ENCODE measurements around the gene SND1.
"Not testable (repeated sequence)": the region's sequence is repeated elsewhere in the genome, so short reads cannot be mapped to it uniquely, and the experiment has no call there.

SND1 gene

GRCh38 chr7:128091106-128091505, 439.1 kb downstream of the SND1 start:
- no peak for DNase-seq

GRCh38 chr7:128092221-128092620, 440.2 kb downstream of the SND1 start:
- no peak for DNase-seq

- no peak for DNase-seq
These were observed 441.9 kb downstream of the SND1 start for GRCh38 chr7:128093614-128094570.

- DNase-seq, result no peak
These were observed 442.7 kb downstream of the SND1 start for GRCh38 chr7:128094686-128095085.

- no peak for DNase-seq
These were observed 445.3 kb downstream of the SND1 start for GRCh38 chr7:128097211-128097731.

- DNase-seq, result no peak
These were observed 446.6 kb downstream of the SND1 start for GRCh38 chr7:128098629-128099028.

- no peak for DNase-seq
These were observed 447.2 kb downstream of the SND1 start for GRCh38 chr7:128099204-128099671.

- DNase-seq, result no peak
These were observed 448.4 kb downstream of the SND1 start for GRCh38 chr7:128100225-128100948.

GRCh38 chr7:128100949-128101713, 449.1 kb downstream of the SND1 start:
- DNase-seq, result no peak

- DNase-seq, result no peak
These were observed 450.7 kb downstream of the SND1 start for GRCh38 chr7:128102490-128103291.

GRCh38 chr7:128103498-128104107, 451.6 kb downstream of the SND1 start:
- no peak for DNase-seq

- no peak for DNase-seq
These were observed 452.2 kb downstream of the SND1 start for GRCh38 chr7:128104108-128104742.

GRCh38 chr7:128105228-128106022, 453.4 kb downstream of the SND1 start:
- no peak for DNase-seq

- DNase-seq, result no peak
These were observed 454.8 kb downstream of the SND1 start for GRCh38 chr7:128106821-128107220.

GRCh38 chr7:128107516-128107915, 455.5 kb downstream of the SND1 start:
- not testable (repeated sequence) for DNase-seq

- DNase-seq, result no peak
These were observed 456.1 kb downstream of the SND1 start for GRCh38 chr7:128108129-128108528.

- DNase-seq, result no peak
These were observed 456.8 kb downstream of the SND1 start for GRCh38 chr7:128108641-128109423.

GRCh38 chr7:128109424-128109969, 457.5 kb downstream of the SND1 start:
- DNase-seq, result not testable (repeated sequence)

Data from NCI-H748 treated with DMSO at 0.1 percent for 48 hours (cell line).